NCI-H2081 (cell line): ENCODE measurements around the gene CDK16.

Experiments used
- DNase-seq, 2 experiments: peaks; one replicate each; lab custom pipeline; 2025; lab: John Stamatoyannopoulos, UW

CDK16 gene

GRCh38 chrX:47209508-47210238 is 8.8 kb upstream of the CDK16 start:
- DNase-seq, result no peak

GRCh38 chrX:47210661-47211425 is 7.6 kb upstream of the CDK16 start:
- DNase-seq, result no peak

- no peak for DNase-seq
Observed at GRCh38 chrX:47212381-47213293, 5.8 kb upstream of the CDK16 start.

- DNase-seq, result no peak
Observed at GRCh38 chrX:47214435-47215077, 3.9 kb upstream of the CDK16 start.

- no peak for DNase-seq
Observed at GRCh38 chrX:47215291-47215900, 3.1 kb upstream of the CDK16 start.

GRCh38 chrX:47216393-47216925 is 2.0 kb upstream of the CDK16 start:
- DNase-seq, result no peak

GRCh38 chrX:47217121-47217851 is 1.2 kb upstream of the CDK16 start:
- peak; percentile 20 to 60 for DNase-seq

- DNase-seq, result peak; percentile 99
Observed at GRCh38 chrX:47217852-47218279, 615 bp upstream of the CDK16 start.

- peak in 1 of 2 experiments; percentile 15 for DNase-seq
Observed at GRCh38 chrX:47218920-47219815, 687 bp downstream of the CDK16 start.

- DNase-seq, result no peak
Observed at GRCh38 chrX:47221756-47222155, 3.3 kb downstream of the CDK16 start.

- DNase-seq, result no peak
Observed at GRCh38 chrX:47222751-47223350, 4.4 kb downstream of the CDK16 start.

- DNase-seq, result no peak
Observed at GRCh38 chrX:47223476-47224250, 5.2 kb downstream of the CDK16 start.

GRCh38 chrX:47224266-47224895 is 5.9 kb downstream of the CDK16 start:
- no peak for DNase-seq

GRCh38 chrX:47224896-47225290 is 6.4 kb downstream of the CDK16 start:
- no peak for DNase-seq

- DNase-seq, result no peak
Observed at GRCh38 chrX:47226071-47226470, 7.6 kb downstream of the CDK16 start.

- no peak for DNase-seq
Observed at GRCh38 chrX:47226531-47227333, 8.3 kb downstream of the CDK16 start.

- no peak for DNase-seq
Observed at GRCh38 chrX:47227334-47227583, 8.8 kb downstream of the CDK16 start.
